Measurements from ENCODE around the gene DIP2C. TPM values are rescaled to one million over a fixed set of nuclear protein-coding genes. Genes with fewer than 3 reads are reported as not detected.

Gene DIP2C
- total and polyA plus RNA-seq, 2 experiments from 2014 or later = 9.1 to 15.8 TPM

- no peak for DNase-seq (ENCODE audit: low read depth in 1 of 2, low spot score in 1 of 2)
- TF ChIP-seq CTCF (IDR thresholded peaks at IDR 0.05; ENCODE audit: low read depth, low read length) = no peak
- Histone ChIP-seq H3K36me3 (peaks cover 11% of the 10 kb centered on the region), H3K4me1 (ENCODE audit: low read depth) (peaks cover 4% of the 10 kb centered on the region), H3K27me3 (no peaks in the 10 kb centered on the region), H3K4me3 (no peak overlapping the region), H3K9me3 (ENCODE audit: low read depth) (no peaks in the 10 kb centered on the region), H3K27ac (no peak overlapping the region)
These were observed 310.4 kb downstream of the DIP2C start for GRCh38 chr10:378930-379704.

- Histone ChIP-seq H3K27me3 (no peaks in the 10 kb centered on the region), H3K36me3 (peaks cover 11% of the 10 kb centered on the region), H3K27ac (no peak overlapping the region), H3K4me3 (no peak overlapping the region), H3K9me3 (ENCODE audit: low read depth) (no peaks in the 10 kb centered on the region), H3K4me1 (ENCODE audit: low read depth) (peaks cover 9% of the 10 kb centered on the region)
- no peak for DNase-seq (ENCODE audit: low read depth in 1 of 2, low spot score in 1 of 2)
- TF ChIP-seq CTCF (IDR thresholded peaks at IDR 0.05; ENCODE audit: low read depth, low read length) = no peak
These were observed 311.1 kb downstream of the DIP2C start for GRCh38 chr10:378230-378929.

- H3K27ac ChIP-seq = no peak overlapping the region
- no peaks in the 10 kb centered on the region for H3K27me3 ChIP-seq
- no peak for TF ChIP-seq CTCF (IDR thresholded peaks at IDR 0.05; ENCODE audit: low read depth, low read length)
- no peaks in the 10 kb centered on the region for H3K9me3 ChIP-seq (ENCODE audit: low read depth)
- DNase-seq (ENCODE audit: low read depth in 1 of 2, low spot score in 1 of 2) = no peak
- peaks cover 11% of the 10 kb centered on the region for H3K36me3 ChIP-seq
- H3K4me3 ChIP-seq = no peak overlapping the region
- peaks cover 14% of the 10 kb centered on the region for H3K4me1 ChIP-seq (ENCODE audit: low read depth)
These were observed 312.2 kb downstream of the DIP2C start for GRCh38 chr10:377228-377627.

- Histone ChIP-seq H3K27ac (no peak overlapping the region), H3K4me1 (ENCODE audit: low read depth) (peaks cover 14% of the 10 kb centered on the region), H3K4me3 (no peak overlapping the region), H3K27me3 (no peaks in the 10 kb centered on the region), H3K36me3 (peaks cover 3% of the 10 kb centered on the region), H3K9me3 (ENCODE audit: low read depth) (no peaks in the 10 kb centered on the region)
- no peak for DNase-seq (ENCODE audit: low read depth in 1 of 2, low spot score in 1 of 2)
- no peak for TF ChIP-seq CTCF (IDR thresholded peaks at IDR 0.05; ENCODE audit: low read depth, low read length)
These were observed 313.5 kb downstream of the DIP2C start for GRCh38 chr10:375815-376505.

- peaks cover 14% of the 10 kb centered on the region for H3K4me1 ChIP-seq (ENCODE audit: low read depth)
- no peak overlapping the region for H3K4me3 ChIP-seq
- no peaks in the 10 kb centered on the region for H3K36me3 ChIP-seq
- H3K27ac ChIP-seq = peak overlapping the region; percentile 90
- TF ChIP-seq CTCF (IDR thresholded peaks at IDR 0.05; ENCODE audit: low read depth, low read length) = no peak
- H3K9me3 ChIP-seq (ENCODE audit: low read depth) = no peaks in the 10 kb centered on the region
- H3K27me3 ChIP-seq = no peaks in the 10 kb centered on the region
- DNase-seq (ENCODE audit: low read depth in 1 of 2, low spot score in 1 of 2) = no peak
These were observed 315.1 kb downstream of the DIP2C start for GRCh38 chr10:374354-374753.
